HCEC 1CT (cell line): Measurements from ENCODE around the gene CIBAR2.
"Not testable (repeated sequence)": the region's sequence is repeated elsewhere in the genome, so short reads cannot be mapped to it uniquely, and the experiment has no call there.

Experiments
- DNase-seq: peaks from one replicate; pipeline ENCODE4 v3.0.0-alpha.2; 2017

Gene CIBAR2

GRCh38 chr16:85056211-85056748, 56.0 kb downstream of the CIBAR2 start:
- no peak for DNase-seq

GRCh38 chr16:85055493-85056210, 56.6 kb downstream of the CIBAR2 start:
- DNase-seq: peak; percentile 27

GRCh38 chr16:85054948-85055492, 57.3 kb downstream of the CIBAR2 start:
- DNase-seq: no peak

GRCh38 chr16:85054321-85054720, 58.0 kb downstream of the CIBAR2 start:
- DNase-seq: not testable (repeated sequence)

GRCh38 chr16:85052536-85052935, 59.7 kb downstream of the CIBAR2 start:
- DNase-seq: no peak

- DNase-seq: no peak
Observed at GRCh38 chr16:85051683-85052082, 60.6 kb downstream of the CIBAR2 start.

GRCh38 chr16:85051067-85051581, 61.1 kb downstream of the CIBAR2 start:
- DNase-seq: no peak

GRCh38 chr16:85049706-85050305, 62.5 kb downstream of the CIBAR2 start:
- no peak for DNase-seq

- DNase-seq: no peak
Observed at GRCh38 chr16:85048921-85049562, 63.2 kb downstream of the CIBAR2 start.
